Measurements from ENCODE around the gene ODAD3. TPM values are rescaled to one million over a fixed set of nuclear protein-coding genes. Genes with fewer than 3 reads are reported as not detected.

The ODAD3 gene
- total RNA-seq, 1 donor from 2014 or later = 0.66 TPM

GRCh38 chr19:11374433-11375142, 60.3 kb downstream of the ODAD3 start, which contains the start of gene SWSAP1:
Gene SWSAP1, plus strand, starts transcription at chr19:11374666. Its CDS starts 15 bp downstream, at chr19:11374681.
- H3K9me3 ChIP-seq (ENCODE audit: insufficient read depth, low read depth, low read length) = no peaks in the 10 kb centered on the region
- Mint-ChIP-seq H3K9me3 (ENCODE audit: unreplicated experiment) (no peaks in the 10 kb centered on the region), H3K36me3 (ENCODE audit: low read depth, unreplicated experiment) (peaks cover 2% of the 10 kb centered on the region), H3K4me3 (ENCODE audit: unreplicated experiment) (no peak within 1 kb of the TSS), H3K27me3 (ENCODE audit: low read depth, unreplicated experiment) (no peaks in the 10 kb centered on the region), H3K4me1 (ENCODE audit: low read depth, unreplicated experiment) (peaks cover 13% of the 10 kb centered on the region), H3K27ac (ENCODE audit: unreplicated experiment) (peak within 1 kb of the TSS; percentile 35)
- H3K27me3 ChIP-seq (ENCODE audit: insufficient read depth, low read length) = no peaks in the 10 kb centered on the region
- H3K36me3 ChIP-seq (ENCODE audit: insufficient read depth, low read length) = no peaks in the 10 kb centered on the region
- no peak for TF ChIP-seq EZH2 (IDR thresholded peaks at IDR 0.05; ENCODE audit: insufficient read depth, low read length)
- TF ChIP-seq CTCF (IDR thresholded peaks at IDR 0.05; ENCODE audit: insufficient read depth, low read depth, low read length) = no peak
- FAIRE-seq (peak; percentile 50), DNase-seq (ENCODE audit: low read depth) (peak; percentile 98)
- peaks cover 9% of the 10 kb centered on the region for H4K20me1 ChIP-seq (ENCODE audit: insufficient read depth, low read length)
- peak within 1 kb of the TSS; percentile 95 for H2AFZ ChIP-seq (ENCODE audit: low read depth, low read length)
- no peaks in the 10 kb centered on the region for H3K79me2 ChIP-seq (ENCODE audit: insufficient read depth, low read length)
- H3K27ac ChIP-seq (ENCODE audit: low read depth, low read length) = peak within 1 kb of the TSS; percentile 87
- peak within 1 kb of the TSS; percentile 84 for H3K9ac ChIP-seq (ENCODE audit: low read length)
- H3K4me3 ChIP-seq (ENCODE audit: insufficient read depth, low read depth, low read length) = peak within 1 kb of the TSS; percentile 70
- peak within 1 kb of the TSS; percentile 78 for H3K4me2 ChIP-seq (ENCODE audit: low read length)
- H3K4me1 ChIP-seq (ENCODE audit: insufficient read depth, low read length) = peaks cover 42% of the 10 kb centered on the region

GRCh38 chr19:11373885-11374432, 61.0 kb downstream of the ODAD3 start:
- Mint-ChIP-seq H3K27me3 (ENCODE audit: low read depth, unreplicated experiment) (no peaks in the 10 kb centered on the region), H3K9me3 (ENCODE audit: unreplicated experiment) (no peaks in the 10 kb centered on the region), H3K27ac (ENCODE audit: unreplicated experiment) (peak overlapping the region; percentile 35), H3K4me3 (ENCODE audit: unreplicated experiment) (no peak overlapping the region), H3K36me3 (ENCODE audit: low read depth, unreplicated experiment) (peaks cover 7% of the 10 kb centered on the region), H3K4me1 (ENCODE audit: low read depth, unreplicated experiment) (peaks cover 13% of the 10 kb centered on the region)
- Histone ChIP-seq H3K79me2 (ENCODE audit: insufficient read depth, low read length) (no peaks in the 10 kb centered on the region), H3K4me1 (ENCODE audit: insufficient read depth, low read length) (peaks cover 42% of the 10 kb centered on the region), H3K27me3 (ENCODE audit: insufficient read depth, low read length) (no peaks in the 10 kb centered on the region), H3K36me3 (ENCODE audit: insufficient read depth, low read length) (no peaks in the 10 kb centered on the region), H3K27ac (ENCODE audit: low read depth, low read length) (no peak overlapping the region), H4K20me1 (ENCODE audit: insufficient read depth, low read length) (peaks cover 9% of the 10 kb centered on the region), H3K4me2 (ENCODE audit: low read length) (peak overlapping the region; percentile 78), H3K4me3 (ENCODE audit: insufficient read depth, low read depth, low read length) (peak overlapping the region; percentile 70), H2AFZ (ENCODE audit: low read depth, low read length) (peak overlapping the region; percentile 21), H3K9ac (ENCODE audit: low read length) (peak overlapping the region; percentile 84), H3K9me3 (ENCODE audit: insufficient read depth, low read depth, low read length) (no peaks in the 10 kb centered on the region)
- no peak for TF ChIP-seq CTCF (IDR thresholded peaks at IDR 0.05; ENCODE audit: insufficient read depth, low read depth, low read length)
- DNase-seq (ENCODE audit: low read depth) (no peak), FAIRE-seq (no peak)
